Airway epithelial cell (primary cell): ENCODE data around the gene HCRTR2. TPM values are rescaled to one million over a fixed set of nuclear protein-coding genes. Genes with fewer than 3 reads are reported as not detected.

ENCODE experiments used
- total RNA-seq: library from RNA; depleted of rRNA; stranded (reverse); fragments of >200 nt; gene quantifications from 2 replicates; pipeline ENCODE4 v1.2.3, GENCODE V29; 2015

HCRTR2 gene
- total RNA-seq: not detected in 2 replicates

GRCh38 chr6:55174211-55175026, at the start of gene HCRTR2:
HCRTR2 (plus strand) TSS chr6:55174515; CDS start chr6:55174588, 73 bp downstream.

GRCh38 chr6:55327169-55327568, 152.9 kb downstream of the HCRTR2 start, which contains the start of gene GFRAL:
GFRAL (plus strand) TSS chr6:55327469; CDS start chr6:55327555, 86 bp downstream.

Other genes with a start within 250 kb of the HCRTR2 start
- not detected in 2 replicates for gene GFRAL, start 153.0 kb downstream of the HCRTR2 start, total RNA-seq